PC-3 (cell line): ENCODE measurements around the gene GLDC. TPM values are rescaled to one million over a fixed set of nuclear protein-coding genes. Genes with fewer than 3 reads are reported as not detected.

Experiments used
- ATAC-seq: fragments of 200-7000 bp; cut with Tn5 transposase; 2 replicates; pipeline ENCODE4 v1.9.1; 2020; ENCODE audit warnings: mild to moderate bottlenecking, moderate library complexity
- BruUV-seq: library from RNA; stranded (reverse); fragments of 400-500 nt; replicated peaks from 2 replicates; lab custom pipeline; 2021; lab: Mats Ljungman, UMichigan
- CTCF ChIA-PET: fragments of 300-600 bp; sonication (Branson Sonifier 250); formaldehyde crosslinking; loops from one replicate; lab custom pipeline; 2022; ENCODE audit warnings: antibody characterized with exemption; lab: Charles Lee
- POLR2A ChIA-PET: fragments of 300-600 bp; sonication (Branson Sonifier 250); formaldehyde crosslinking; loops from one replicate; lab custom pipeline; 2022; ENCODE audit warnings: antibody characterized with exemption; ENCODE audit not compliant: unreplicated experiment; lab: Charles Lee
- DNase-seq: peaks from one replicate; pipeline ENCODE4 v3.0.0-alpha.2; 2015
- H2AFZ ChIP-seq: fragments of 300-600 bp; sonication (generic); 2 replicates; pipeline ENCODE4 v1.6.0; 2016; ENCODE audit warnings: antibody characterized with exemption, low read length
- H3F3A ChIP-seq: fragments of 300-600 bp; sonication (generic); one replicate; pipeline ENCODE4 v1.6.0; 2017; ENCODE audit warnings: antibody characterized with exemption, low read length, control low read depth, mild to moderate bottlenecking; ENCODE audit not compliant: unreplicated experiment
- H3K27ac ChIP-seq: fragments of 300-600 bp; sonication (generic); 2 replicates; pipeline ENCODE4 v1.5.1; 2016; ENCODE audit warnings: mild to moderate bottlenecking, low read length
- H3K27me3 ChIP-seq: fragments of 300-600 bp; sonication (generic); 2 replicates; pipeline ENCODE4 v1.6.1; 2016; ENCODE audit warnings: low read length, mixed read lengths
- H3K36me3 ChIP-seq: fragments of 300-600 bp; sonication (generic); 2 replicates; pipeline ENCODE4 v1.6.1; 2016; ENCODE audit warnings: low read depth, mixed run types, low read length, mixed read lengths
- H3K4me1 ChIP-seq: fragments of 300-600 bp; sonication (generic); 2 replicates; pipeline ENCODE4 v1.5.1; 2016; ENCODE audit warnings: low read length; ENCODE audit not compliant: insufficient read depth
- H3K4me2 ChIP-seq: fragments of 300-600 bp; sonication (generic); 2 replicates; pipeline ENCODE4 v1.6.0; 2016; ENCODE audit warnings: low read length
- H3K4me3 ChIP-seq: fragments of 300-600 bp; sonication (generic); 2 replicates; pipeline ENCODE4 v1.5.1; 2016; ENCODE audit warnings: mild to moderate bottlenecking, low read length, mixed read lengths
- H3K79me2 ChIP-seq: fragments of 300-600 bp; sonication (generic); 2 replicates; pipeline ENCODE4 v1.6.1; 2017; ENCODE audit warnings: low read length, mixed read lengths
- H3K9ac ChIP-seq: fragments of 300-600 bp; sonication (generic); 2 replicates; pipeline ENCODE4 v1.6.0; 2016; ENCODE audit warnings: mild to moderate bottlenecking, low read length
- H3K9me2 ChIP-seq: fragments of 300-600 bp; sonication (generic); replicated peaks from 2 replicates; pipeline ENCODE4 v1.6.1; 2016; ENCODE audit warnings: mixed run types, low read length, mixed read lengths
- H3K9me3 ChIP-seq: fragments of 300-600 bp; sonication (generic); 2 replicates; pipeline ENCODE4 v1.6.1; 2016; ENCODE audit warnings: low read length, mixed read lengths
- H4K20me1 ChIP-seq: fragments of 300-600 bp; sonication (generic); 2 replicates; pipeline ENCODE4 v1.6.1; 2016; ENCODE audit warnings: low read length, mixed read lengths
- CTCF ChIP-seq: fragments of 300-600 bp; sonication (generic); conservative IDR thresholded peaks from 2 replicates; pipeline ENCODE4 v1.5.1; 2017; ENCODE audit warnings: antibody characterized with exemption, low read depth, mild to moderate bottlenecking, low read length
- EZH2 ChIP-seq: fragments of 300-600 bp; sonication (generic); IDR thresholded peaks from one replicate; pipeline ENCODE4 v1.6.1; 2017; ENCODE audit warnings: antibody characterized with exemption, mild to moderate bottlenecking, low read length; ENCODE audit not compliant: unreplicated experiment
- EZH2phosphoT487 ChIP-seq: fragments of 300-600 bp; sonication (generic); IDR thresholded peaks from 2 replicates; pipeline ENCODE4 v1.6.1; 2018; ENCODE audit warnings: mild to moderate bottlenecking, antibody characterized with exemption, low read length, borderline replicate concordance
- intact Hi-C: fragments of 100-400 bp; cut with micrococcal nuclease; formaldehyde crosslinking; loops from 2 replicates; pipeline ENCODE4 v1.9.0; 2023
- total RNA-seq: library from RNA; depleted of rRNA; stranded (reverse); fragments of >200 nt; gene quantifications from 2 replicates; pipeline ENCODE4 v1.2.3, GENCODE V29; 2014

Gene GLDC
- total RNA-seq, 1 experiment from 2014 or later = 8.1 TPM

- CTCF ChIA-PET = no interaction called here
- intact Hi-C loops = no loop called here
- H3K9me2 ChIP-seq = no peaks in the 10 kb centered on the region
- BruUV-seq = no TSS peak
- H3K79me2 ChIP-seq = no peaks in the 10 kb centered on the region
- no peaks in the 10 kb centered on the region for H3K4me1 ChIP-seq
- no peak for TF ChIP-seq CTCF
- no peak for TF ChIP-seq EZH2phosphoT487
- TF ChIP-seq EZH2 = no peak
- POLR2A ChIA-PET = no interaction called here
- no peak overlapping the region for H3K27ac ChIP-seq
- H3K36me3 ChIP-seq = no peaks in the 10 kb centered on the region
- no peak overlapping the region for H3K9ac ChIP-seq
- H3K9me3 ChIP-seq = no peaks in the 10 kb centered on the region
- no peaks in the 10 kb centered on the region for H3F3A ChIP-seq
- H2AFZ ChIP-seq = no peak overlapping the region
- DNase-seq = no peak
- H4K20me1 ChIP-seq = no peaks in the 10 kb centered on the region
- no peak overlapping the region for H3K4me3 ChIP-seq
- ATAC-seq = no peak
- H3K27me3 ChIP-seq = no peaks in the 10 kb centered on the region
- no peak overlapping the region for H3K4me2 ChIP-seq
Measured at GRCh38 chr9:6600426-6600825, 45.1 kb downstream of the GLDC start.

- no peak overlapping the region for H2AFZ ChIP-seq
- no peaks in the 10 kb centered on the region for H3K4me1 ChIP-seq
- no peaks in the 10 kb centered on the region for H3K9me3 ChIP-seq
- no peak for DNase-seq
- no peaks in the 10 kb centered on the region for H3K79me2 ChIP-seq
- no peak overlapping the region for H3K4me2 ChIP-seq
- H3K9me2 ChIP-seq = no peaks in the 10 kb centered on the region
- H3K4me3 ChIP-seq = no peak overlapping the region
- H3K9ac ChIP-seq = no peak overlapping the region
- TF ChIP-seq CTCF (no peak), EZH2 (no peak), EZH2phosphoT487 (no peak)
- ChIA-PET CTCF (interaction anchor here (0.5 kb wide), 1 partner anchor 113 kb away, joined by 6 read pairs; no protein-coding TSS in a partner anchor), POLR2A (no interaction called here)
- no peak for ATAC-seq
- no peaks in the 10 kb centered on the region for H3K36me3 ChIP-seq
- no TSS peak for BruUV-seq
- intact Hi-C loops = no loop called here
- no peaks in the 10 kb centered on the region for H4K20me1 ChIP-seq
- no peak overlapping the region for H3K27ac ChIP-seq
- H3K27me3 ChIP-seq = no peaks in the 10 kb centered on the region
- H3F3A ChIP-seq = no peaks in the 10 kb centered on the region
Measured at GRCh38 chr9:6600006-6600405, 45.5 kb downstream of the GLDC start.

GRCh38 chr9:6598249-6598725 lies 47.2 kb downstream of the GLDC start:
- no TSS peak for BruUV-seq
- Histone ChIP-seq H3K4me3 (no peak overlapping the region), H4K20me1 (no peaks in the 10 kb centered on the region), H3K9me2 (no peaks in the 10 kb centered on the region), H3K36me3 (no peaks in the 10 kb centered on the region), H3K27ac (no peak overlapping the region), H3K79me2 (no peaks in the 10 kb centered on the region), H3K27me3 (no peaks in the 10 kb centered on the region), H3K9ac (no peak overlapping the region), H3K4me2 (no peak overlapping the region), H3K9me3 (no peaks in the 10 kb centered on the region), H3F3A (no peaks in the 10 kb centered on the region), H3K4me1 (no peaks in the 10 kb centered on the region), H2AFZ (no peak overlapping the region)
- ChIA-PET POLR2A (no interaction called here), CTCF (no interaction called here)
- no peak for DNase-seq
- intact Hi-C loops = no loop called here
- ATAC-seq = no peak
- TF ChIP-seq CTCF (no peak), EZH2phosphoT487 (no peak), EZH2 (no peak)
